Activated CD4-positive, alpha-beta memory T cell treated with anti-CD3 and anti-CD28 coated beads for 36 hours (primary cell): Measurements from ENCODE around the gene CYP4B1. TPM values are rescaled to one million over a fixed set of nuclear protein-coding genes. Genes with fewer than 3 reads are reported as not detected.
"Not testable (repeated sequence)": the region's sequence is repeated elsewhere in the genome, so short reads cannot be mapped to it uniquely, and the experiment has no call there.

Experiments
- CTCF ChIA-PET: fragments of 350-600 bp; sonication (Branson Sonifier 250); formaldehyde crosslinking; loops from one replicate; lab custom pipeline; 2021; ENCODE audit warnings: antibody characterized with exemption, inconsistent platforms; lab: Charles Lee
- POLR2A ChIA-PET: fragments of 350-600 bp; sonication (Branson Sonifier 250); formaldehyde crosslinking; loops from one replicate; lab custom pipeline; 2021; ENCODE audit warnings: antibody characterized with exemption; lab: Charles Lee
- DNase-seq: peaks from one replicate; pipeline ENCODE4 v3.0.0-alpha.2; 2020
- H3K27ac Mint-ChIP-seq: one replicate; pipeline ENCODE4 v1.8.0; 2021; ENCODE audit warnings: mixed read lengths
- H3K27me3 Mint-ChIP-seq: one replicate; pipeline ENCODE4 v1.8.0; 2021; ENCODE audit warnings: mixed read lengths
- H3K36me3 Mint-ChIP-seq: one replicate; pipeline ENCODE4 v1.8.0; 2021; ENCODE audit warnings: mixed read lengths
- H3K4me1 Mint-ChIP-seq: one replicate; pipeline ENCODE4 v1.8.0; 2021; ENCODE audit warnings: low read depth, mixed read lengths
- H3K4me3 Mint-ChIP-seq: one replicate; pipeline ENCODE4 v1.8.0; 2021; ENCODE audit warnings: mild to moderate bottlenecking, mixed read lengths
- H3K9me3 Mint-ChIP-seq: one replicate; pipeline ENCODE4 v1.8.0; 2021; ENCODE audit warnings: mixed read lengths
- intact Hi-C: fragments of 100-400 bp; cut with micrococcal nuclease; formaldehyde crosslinking; loops from one replicate; pipeline ENCODE4 v1.15.1; 2023
- total RNA-seq, 2 experiments: library from RNA; stranded (reverse); gene quantifications; one replicate each; pipeline ENCODE4 v1.2.3, GENCODE V29; 2021

CYP4B1 gene
- total RNA-seq, 2 experiments from 2014 or later, result not detected

- POLR2A ChIA-PET, result no interaction called here
- no peak for DNase-seq
- Mint-ChIP-seq H3K4me3 (no peak overlapping the region), H3K27me3 (peaks cover 5% of the 10 kb centered on the region), H3K36me3 (no peaks in the 10 kb centered on the region), H3K27ac (no peak overlapping the region), H3K9me3 (peaks cover 9% of the 10 kb centered on the region), H3K4me1 (no peaks in the 10 kb centered on the region)
- CTCF ChIA-PET, result no interaction called here
- intact Hi-C loops, result no loop called here
Measured at GRCh38 chr1:46823151-46823550, 24.3 kb downstream of the CYP4B1 start.

GRCh38 chr1:46826892-46827291 is 28.0 kb downstream of the CYP4B1 start:
- CTCF ChIA-PET, result not testable (repeated sequence)

GRCh38 chr1:46830665-46831322 is 31.9 kb downstream of the CYP4B1 start:
- CTCF ChIA-PET, result no interaction called here
- no peaks in the 10 kb centered on the region for H3K36me3 Mint-ChIP-seq

More at GRCh38 chr1:46826892-46827291, 28.0 kb downstream of the CYP4B1 start:
- POLR2A ChIA-PET, H3K4me3 Mint-ChIP-seq, H3K27ac Mint-ChIP-seq, H3K36me3 Mint-ChIP-seq, intact Hi-C loops, H3K9me3 Mint-ChIP-seq, H3K4me1 Mint-ChIP-seq, DNase-seq: not testable (repeated sequence)
- peaks cover 12% of the 10 kb centered on the region for H3K27me3 Mint-ChIP-seq

GRCh38 chr1:46835469-46835868 is 36.6 kb downstream of the CYP4B1 start:
- H3K4me3 Mint-ChIP-seq, POLR2A ChIA-PET, H3K9me3 Mint-ChIP-seq, H3K36me3 Mint-ChIP-seq, CTCF ChIA-PET, H3K4me1 Mint-ChIP-seq, DNase-seq, intact Hi-C loops, H3K27ac Mint-ChIP-seq: not testable (repeated sequence)
- H3K27me3 Mint-ChIP-seq, result peaks cover 11% of the 10 kb centered on the region

More at GRCh38 chr1:46830665-46831322, 31.9 kb downstream of the CYP4B1 start:
- DNase-seq, result no peak
- Mint-ChIP-seq H3K4me3 (no peak overlapping the region), H3K27ac (no peak overlapping the region), H3K27me3 (peaks cover 15% of the 10 kb centered on the region), H3K4me1 (no peaks in the 10 kb centered on the region), H3K9me3 (peaks cover 8% of the 10 kb centered on the region)
- intact Hi-C loops, result no loop called here
- POLR2A ChIA-PET, result no interaction called here

GRCh38 chr1:46846386-46846785 is 47.5 kb downstream of the CYP4B1 start:
- POLR2A ChIA-PET, H3K27ac Mint-ChIP-seq, DNase-seq, H3K36me3 Mint-ChIP-seq, H3K4me1 Mint-ChIP-seq, intact Hi-C loops, H3K9me3 Mint-ChIP-seq, CTCF ChIA-PET, H3K4me3 Mint-ChIP-seq: not testable (repeated sequence)
- H3K27me3 Mint-ChIP-seq, result peaks cover 38% of the 10 kb centered on the region

- H3K4me3 Mint-ChIP-seq, intact Hi-C loops, H3K4me1 Mint-ChIP-seq, H3K9me3 Mint-ChIP-seq, H3K27ac Mint-ChIP-seq, H3K36me3 Mint-ChIP-seq, CTCF ChIA-PET: not testable (repeated sequence)
- H3K27me3 Mint-ChIP-seq, result peaks cover 19% of the 10 kb centered on the region
- POLR2A ChIA-PET, result interaction anchor here (0.7 kb wide), 1 partner anchor 375 kb away, joined by 3 read pairs; no protein-coding TSS in a partner anchor
- peak; percentile 10 for DNase-seq
Measured at GRCh38 chr1:46857660-46858065, 58.8 kb downstream of the CYP4B1 start.

GRCh38 chr1:46862348-46862747 is 63.5 kb downstream of the CYP4B1 start:
- ChIA-PET CTCF (no interaction called here), POLR2A (no interaction called here)
- Mint-ChIP-seq H3K27ac (no peak overlapping the region), H3K4me1 (peaks cover 8% of the 10 kb centered on the region), H3K36me3 (peaks cover 3% of the 10 kb centered on the region), H3K4me3 (no peak overlapping the region), H3K27me3 (peaks cover 13% of the 10 kb centered on the region), H3K9me3 (peaks cover 12% of the 10 kb centered on the region)
- no peak for DNase-seq
- intact Hi-C loops, result no loop called here

Other genes with a start within 250 kb of the CYP4B1 start
- not detected for gene KNCN, start 247.4 kb upstream of the CYP4B1 start, total RNA-seq
- gene MKNK1, start 194.8 kb upstream of the CYP4B1 start, total RNA-seq, result 10 to 100 TPM; 28.2 to 28.5 TPM
- gene MOB3C, start 182.2 kb upstream of the CYP4B1 start, total RNA-seq, result 1 to 10 TPM; 8.2 to 10.0 TPM
- 10 to 100 TPM; 45.0 to 45.9 TPM for gene ATPAF1, start 130.7 kb upstream of the CYP4B1 start, total RNA-seq
- under 1 TPM in 1 of 2 experiments, not detected in 1; 0.21 TPM for gene TEX38, start 127.2 kb upstream of the CYP4B1 start, total RNA-seq
- gene EFCAB14, start 79.9 kb upstream of the CYP4B1 start, total RNA-seq, result 10 to 100 TPM; 47.1 to 48.0 TPM
- gene CYP4A11, start 142.4 kb downstream of the CYP4B1 start, total RNA-seq, result not detected
- gene CYP4X1, start 224.6 kb downstream of the CYP4B1 start, total RNA-seq, result not detected